GM12878 (cell line): Measurements from ENCODE around the gene DUSP22. TPM values are rescaled to one million over a fixed set of nuclear protein-coding genes. Genes with fewer than 3 reads are reported as not detected.

Experiments used
- ATF7 ChIP-seq: fragments of 450-650 bp; IDR thresholded peaks from 2 replicates; pipeline ENCODE4 v1.6.1; 2016; ENCODE audit warnings: low read depth, mild to moderate bottlenecking
- BCL11A ChIP-seq: IDR thresholded peaks from 2 replicates; pipeline ENCODE4 v1.6.1; 2011; ENCODE audit warnings: low read depth, low read length
- BCL3 ChIP-seq: IDR thresholded peaks from 2 replicates; pipeline ENCODE4 v1.6.1; 2011; ENCODE audit warnings: borderline replicate concordance, low read depth, mild to moderate bottlenecking, moderate library complexity, low read length; ENCODE audit not compliant: insufficient read depth, poor library complexity, severe bottlenecking
- BMI1 ChIP-seq: fragments of 450-650 bp; IDR thresholded peaks from 2 replicates; pipeline ENCODE4 v1.6.1; 2016; ENCODE audit warnings: mild to moderate bottlenecking, moderate library complexity, borderline replicate concordance
- CBX3 ChIP-seq: fragments of 200-600 bp; sonication (generic); IDR thresholded peaks from 2 replicates; pipeline ENCODE4 v1.6.1; 2016; ENCODE audit warnings: low read depth, borderline replicate concordance
- CHD1 ChIP-seq: IDR thresholded peaks from 2 replicates; pipeline ENCODE4 v1.6.1; 2012; ENCODE audit warnings: low read depth, low read length, improper control_type of control experiment
- CREB1 ChIP-seq: IDR thresholded peaks from 2 replicates; pipeline ENCODE4 v1.6.1; 2012; ENCODE audit warnings: low read depth, mild to moderate bottlenecking, inconsistent platforms
- CREM ChIP-seq: IDR thresholded peaks from 2 replicates; pipeline ENCODE4 v1.6.1; 2014; ENCODE audit warnings: antibody characterized with exemption, low read depth
- DPF2 ChIP-seq: fragments of 450-650 bp; IDR thresholded peaks from 2 replicates; pipeline ENCODE4 v1.6.1; 2017; ENCODE audit warnings: mild to moderate bottlenecking
- ELK1 ChIP-seq: IDR thresholded peaks from 2 replicates; pipeline ENCODE4 v1.6.1; 2012; ENCODE audit warnings: low read depth, low read length, improper control_type of control experiment
- ESRRA ChIP-seq: IDR thresholded peaks from 2 replicates; pipeline ENCODE4 v1.6.1; 2012; ENCODE audit warnings: mild to moderate bottlenecking, low read length, improper control_type of control experiment
- HCFC1 ChIP-seq: fragments of 150-350 bp; IDR thresholded peaks from 2 replicates; pipeline ENCODE4 v1.6.1; 2014; ENCODE audit warnings: low read length
- IKZF1 ChIP-seq: fragments of 450-650 bp; conservative IDR thresholded peaks from 2 replicates; pipeline ENCODE4 v1.6.1; 2017; ENCODE audit warnings: antibody characterized with exemption, mild to moderate bottlenecking
- JUNB ChIP-seq: IDR thresholded peaks from 2 replicates; pipeline ENCODE4 v1.6.1; 2016; ENCODE audit warnings: antibody characterized with exemption, mild to moderate bottlenecking
- MAX ChIP-seq: IDR thresholded peaks from 2 replicates; pipeline ENCODE4 v1.6.1; 2012; ENCODE audit warnings: low read depth, low read length, improper control_type of control experiment
- MTA3 ChIP-seq: IDR thresholded peaks from 2 replicates; pipeline ENCODE4 v1.6.1; 2012; ENCODE audit warnings: low read length, inconsistent platforms, borderline replicate concordance
- MYB ChIP-seq: fragments of 150-350 bp; IDR thresholded peaks from 2 replicates; pipeline ENCODE4 v1.6.1; 2014; ENCODE audit warnings: mild to moderate bottlenecking, low read depth, low read length, borderline replicate concordance
- NR2C2 ChIP-seq: IDR thresholded peaks from 2 replicates; pipeline ENCODE4 v1.6.1; 2011; ENCODE audit warnings: borderline replicate concordance, low read depth; ENCODE audit not compliant: control insufficient read depth, insufficient read length
- POLR2AphosphoS5 ChIP-seq: IDR thresholded peaks from 2 replicates; pipeline ENCODE4 v1.6.1; 2011; ENCODE audit warnings: mild to moderate bottlenecking, low read length, inconsistent platforms
- RELB ChIP-seq: fragments of 450-650 bp; IDR thresholded peaks from 2 replicates; pipeline ENCODE4 v1.6.1; 2017; ENCODE audit warnings: low read depth, mild to moderate bottlenecking, moderate library complexity
- SP1 ChIP-seq: IDR thresholded peaks from one replicate; pipeline ENCODE4 v1.6.1; 2011; ENCODE audit warnings: low read depth, low read length
- SREBF1 ChIP-seq: IDR thresholded peaks from 2 replicates; pipeline ENCODE4 v1.6.1; 2012; ENCODE audit warnings: mild to moderate bottlenecking, low read length
- USF2 ChIP-seq: IDR thresholded peaks from 2 replicates; pipeline ENCODE4 v1.6.1; 2011; ENCODE audit warnings: low read depth, low read length, improper control_type of control experiment, borderline replicate concordance
- polyA plus RNA-seq, 11 experiments: library from polyadenylated mRNA; depleted of rRNA in 4 of 11; unstranded in 6 of 11; stranded (reverse) in 5 of 11; fragments of >200 nt; fragmentation: Nextera tagmentation in 4 of 11; fragmentation: Illumina TruSeq in 1 of 11; extraction: Ambion mirVana in 4 of 11; extraction: Trizol in 1 of 11; gene quantifications; 1 replicate in 1 of 11; 2 replicates in 10 of 11; pipeline versions ENCODE4 v1.2.1 to v1.2.3, GENCODE V29; 2011 to 2016; ENCODE audit warnings: inconsistent platforms in 2 of 11, missing spikeins in 2 of 11, low read depth in 1 of 11
- total RNA-seq, 4 experiments: library from RNA; depleted of rRNA in 3 of 4; stranded (reverse); fragments of >200 nt in 3 of 4; fragmentation: Illumina TruSeq in 1 of 4; extraction: Trizol in 1 of 4; gene quantifications; 2 replicates each; pipeline versions ENCODE4 v1.2.1 to v1.2.3, GENCODE V29; 2013 to 2021

DUSP22 gene
- total and polyA plus RNA-seq, 10 of the 15 experiments (the other 5 are each of a cell fraction or from before 2014, with no cell fraction given), result 78.9 to 156 (median 107) TPM

GRCh38 chr6:340991-341827 is 48.9 kb downstream of the DUSP22 start (continued):
- TF ChIP-seq RELB (peak; percentile 93), ESRRA (no peak), IKZF1 (peak; percentile 97), SP1 (peak; percentile 80), CREB1 (no peak), HCFC1 (no peak; the same call in 1 of the 2 replicates), SREBF1 (no peak), NR2C2 (no peak), BMI1 (no peak), ELK1 (no peak), POLR2AphosphoS5 (peak; percentile 71), BCL3 (no peak), CREM (no peak), MAX (no peak; the same call in 1 of the 2 replicates), JUNB (peak; percentile 60), DPF2 (peak; percentile 88), ATF7 (peak; percentile 48; the same call in 1 of the 2 replicates), CHD1 (0 out of 2 replicates have a peak, but pooled peaks have one; percentile 26), MTA3 (no peak), CBX3 (no peak), USF2 (no peak), BCL11A (peak; percentile 93), MYB (no peak)
